ENCODE measurements around the gene DLGAP1. TPM values are rescaled to one million over a fixed set of nuclear protein-coding genes. Genes with fewer than 3 reads are reported as not detected.

DLGAP1 gene
- total RNA-seq, 1 experiment from 2014 or later: 23.0 TPM

DNA sequence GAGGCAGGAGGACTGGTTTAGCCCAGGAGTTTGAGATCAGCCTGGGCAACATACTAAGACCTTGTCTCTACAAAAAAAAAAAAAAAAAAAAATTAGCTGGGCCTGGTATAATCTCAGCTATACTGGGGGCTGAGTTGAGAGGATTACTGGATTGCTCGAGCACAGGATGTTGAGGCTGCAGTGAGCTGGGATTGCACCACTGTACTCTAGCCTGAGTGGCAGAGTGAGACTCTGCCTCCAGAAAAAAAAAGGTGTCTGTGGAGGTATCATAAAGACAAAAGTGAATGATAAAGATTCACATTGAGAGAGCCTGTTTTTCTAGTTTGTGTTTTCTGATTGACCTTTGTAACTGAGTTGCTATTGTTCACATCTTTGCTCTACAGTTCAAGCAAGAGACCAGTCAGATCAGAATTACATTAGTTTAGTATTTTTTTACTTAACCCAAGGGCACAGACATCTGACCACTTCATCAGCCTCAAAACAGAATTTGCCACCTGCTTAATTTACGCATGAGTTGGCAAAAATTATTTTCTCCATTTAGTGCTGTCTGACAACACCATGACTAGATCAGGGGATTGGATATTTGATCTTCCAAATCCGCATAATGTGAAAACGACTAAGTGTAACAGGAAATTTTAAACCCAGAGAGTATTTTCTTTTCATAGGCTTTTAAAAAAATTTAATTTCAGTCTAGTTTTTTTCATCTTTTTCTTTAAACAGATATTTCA is 734.1 kb downstream of the DLGAP1 start:
- CTCF ChIA-PET: interaction anchor here (0.9 to 1.4 kb wide), 3 partner anchors 18 to 149 kb away, joined by 3 to 6 read pairs (median 3); no protein-coding TSS in a partner anchor
- Mint-ChIP-seq H3K9me3 (no peaks in the 10 kb centered on the region), H3K27ac (peak overlapping the region; percentile 87), H3K4me3 (no peak overlapping the region), H3K36me3 (no peaks in the 10 kb centered on the region), H3K27me3 (ENCODE audit: low read depth) (no peaks in the 10 kb centered on the region), H3K4me1 (peaks cover 30% of the 10 kb centered on the region)
- DNase-seq (ENCODE audit: low spot score): no peak
- ATAC-seq: no peak
- TF ChIP-seq ZNF219 (CRISPR knock-in tag; IDR thresholded peaks at IDR 0.05; ENCODE audit: borderline replicate concordance) (no peak), CREB1 (CRISPR knock-in tag; IDR thresholded peaks at IDR 0.05) (no peak), ELF4 (CRISPR knock-in tag; IDR thresholded peaks at IDR 0.05; ENCODE audit: low read depth) (no peak), ATF1 (CRISPR knock-in tag; IDR thresholded peaks at IDR 0.05) (no peak), EMX1 (CRISPR knock-in tag; IDR thresholded peaks at IDR 0.05) (no peak), ETV6 (CRISPR knock-in tag; IDR thresholded peaks at IDR 0.05) (no peak), SOX15 (CRISPR knock-in tag; IDR thresholded peaks at IDR 0.05) (no peak), ZNF232 (CRISPR knock-in tag; IDR thresholded peaks at IDR 0.05) (no peak), MXD4 (CRISPR knock-in tag; IDR thresholded peaks at IDR 0.05; ENCODE audit: borderline replicate concordance) (no peak), OVOL2 (CRISPR knock-in tag; IDR thresholded peaks at IDR 0.05; ENCODE audit: borderline replicate concordance) (no peak), NR2C2 (CRISPR knock-in tag; IDR thresholded peaks at IDR 0.05) (no peak)
- TF ChIP-seq, protein P1, sequence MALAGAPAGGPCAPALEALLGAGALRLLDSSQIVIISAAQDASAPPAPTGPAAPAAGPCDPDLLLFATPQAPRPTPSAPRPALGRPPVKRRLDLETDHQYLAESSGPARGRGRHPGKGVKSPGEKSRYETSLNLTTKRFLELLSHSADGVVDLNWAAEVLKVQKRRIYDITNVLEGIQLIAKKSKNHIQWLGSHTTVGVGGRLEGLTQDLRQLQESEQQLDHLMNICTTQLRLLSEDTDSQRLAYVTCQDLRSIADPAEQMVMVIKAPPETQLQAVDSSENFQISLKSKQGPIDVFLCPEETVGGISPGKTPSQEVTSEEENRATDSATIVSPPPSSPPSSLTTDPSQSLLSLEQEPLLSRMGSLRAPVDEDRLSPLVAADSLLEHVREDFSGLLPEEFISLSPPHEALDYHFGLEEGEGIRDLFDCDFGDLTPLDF (CRISPR knock-in tag; IDR thresholded peaks at IDR 0.05): no peak
- TF ChIP-seq, protein P2, sequence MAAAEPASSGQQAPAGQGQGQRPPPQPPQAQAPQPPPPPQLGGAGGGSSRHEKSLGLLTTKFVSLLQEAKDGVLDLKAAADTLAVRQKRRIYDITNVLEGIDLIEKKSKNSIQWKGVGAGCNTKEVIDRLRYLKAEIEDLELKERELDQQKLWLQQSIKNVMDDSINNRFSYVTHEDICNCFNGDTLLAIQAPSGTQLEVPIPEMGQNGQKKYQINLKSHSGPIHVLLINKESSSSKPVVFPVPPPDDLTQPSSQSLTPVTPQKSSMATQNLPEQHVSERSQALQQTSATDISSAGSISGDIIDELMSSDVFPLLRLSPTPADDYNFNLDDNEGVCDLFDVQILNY (CRISPR knock-in tag; IDR thresholded peaks at IDR 0.05): no peak
- TF ChIP-seq, protein P3, sequence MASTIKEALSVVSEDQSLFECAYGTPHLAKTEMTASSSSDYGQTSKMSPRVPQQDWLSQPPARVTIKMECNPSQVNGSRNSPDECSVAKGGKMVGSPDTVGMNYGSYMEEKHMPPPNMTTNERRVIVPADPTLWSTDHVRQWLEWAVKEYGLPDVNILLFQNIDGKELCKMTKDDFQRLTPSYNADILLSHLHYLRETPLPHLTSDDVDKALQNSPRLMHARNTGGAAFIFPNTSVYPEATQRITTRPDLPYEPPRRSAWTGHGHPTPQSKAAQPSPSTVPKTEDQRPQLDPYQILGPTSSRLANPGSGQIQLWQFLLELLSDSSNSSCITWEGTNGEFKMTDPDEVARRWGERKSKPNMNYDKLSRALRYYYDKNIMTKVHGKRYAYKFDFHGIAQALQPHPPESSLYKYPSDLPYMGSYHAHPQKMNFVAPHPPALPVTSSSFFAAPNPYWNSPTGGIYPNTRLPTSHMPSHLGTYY (CRISPR knock-in tag; IDR thresholded peaks at IDR 0.05): no peak
- TF ChIP-seq, protein P4, sequence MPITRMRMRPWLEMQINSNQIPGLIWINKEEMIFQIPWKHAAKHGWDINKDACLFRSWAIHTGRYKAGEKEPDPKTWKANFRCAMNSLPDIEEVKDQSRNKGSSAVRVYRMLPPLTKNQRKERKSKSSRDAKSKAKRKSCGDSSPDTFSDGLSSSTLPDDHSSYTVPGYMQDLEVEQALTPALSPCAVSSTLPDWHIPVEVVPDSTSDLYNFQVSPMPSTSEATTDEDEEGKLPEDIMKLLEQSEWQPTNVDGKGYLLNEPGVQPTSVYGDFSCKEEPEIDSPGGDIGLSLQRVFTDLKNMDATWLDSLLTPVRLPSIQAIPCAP (CRISPR knock-in tag; IDR thresholded peaks at IDR 0.05): no peak
- POLR2A ChIA-PET: interaction anchor here (0.6 kb wide), 1 partner anchor 126 kb away, joined by 3 read pairs; no protein-coding TSS in a partner anchor

DNA sequence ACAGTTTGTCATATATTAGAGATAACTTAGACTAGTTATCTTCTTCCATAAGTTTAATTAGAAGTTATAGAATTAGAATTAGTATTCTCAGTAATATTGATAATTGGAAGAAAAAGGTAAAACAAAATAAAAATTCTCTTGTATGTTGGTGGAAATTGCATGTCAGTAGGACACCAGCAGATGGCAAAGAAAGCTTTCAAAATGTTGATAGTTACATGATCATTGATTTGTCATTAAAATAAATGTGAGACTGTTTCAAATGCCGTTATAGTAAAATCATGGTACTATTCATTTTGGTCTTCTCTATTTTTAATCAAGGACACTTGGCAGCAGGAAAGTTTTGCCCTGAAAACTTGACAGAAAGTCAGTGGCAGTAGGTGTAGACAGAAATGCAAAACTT is 734.9 kb downstream of the DLGAP1 start:
- CTCF ChIA-PET: interaction anchor here (1.0 to 1.4 kb wide), 2 partner anchors 54 to 150 kb away, joined by 3 to 6 read pairs; no protein-coding TSS in a partner anchor
- H3K4me1 Mint-ChIP-seq: peaks cover 30% of the 10 kb centered on the region
- no peak overlapping the region for H3K27ac Mint-ChIP-seq
- no peak for DNase-seq (ENCODE audit: low spot score)
- H3K4me3 Mint-ChIP-seq: no peak overlapping the region
- POLR2A ChIA-PET: no interaction called here
- H3K9me3 Mint-ChIP-seq: no peaks in the 10 kb centered on the region
- H3K27me3 Mint-ChIP-seq (ENCODE audit: low read depth): no peaks in the 10 kb centered on the region
- H3K36me3 Mint-ChIP-seq: no peaks in the 10 kb centered on the region
- ATAC-seq: no peak
- TF ChIP-seq, protein P5, sequence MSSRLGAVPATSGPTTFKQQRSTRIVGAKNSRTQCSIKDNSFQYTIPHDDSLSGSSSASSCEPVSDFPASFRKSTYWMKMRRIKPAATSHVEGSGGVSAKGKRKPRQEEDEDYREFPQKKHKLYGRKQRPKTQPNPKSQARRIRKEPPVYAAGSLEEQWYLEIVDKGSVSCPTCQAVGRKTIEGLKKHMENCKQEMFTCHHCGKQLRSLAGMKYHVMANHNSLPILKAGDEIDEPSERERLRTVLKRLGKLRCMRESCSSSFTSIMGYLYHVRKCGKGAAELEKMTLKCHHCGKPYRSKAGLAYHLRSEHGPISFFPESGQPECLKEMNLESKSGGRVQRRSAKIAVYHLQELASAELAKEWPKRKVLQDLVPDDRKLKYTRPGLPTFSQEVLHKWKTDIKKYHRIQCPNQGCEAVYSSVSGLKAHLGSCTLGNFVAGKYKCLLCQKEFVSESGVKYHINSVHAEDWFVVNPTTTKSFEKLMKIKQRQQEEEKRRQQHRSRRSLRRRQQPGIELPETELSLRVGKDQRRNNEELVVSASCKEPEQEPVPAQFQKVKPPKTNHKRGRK (CRISPR knock-in tag; IDR thresholded peaks at IDR 0.05; ENCODE audit: borderline replicate concordance): no peak
- TF ChIP-seq, protein P6, sequence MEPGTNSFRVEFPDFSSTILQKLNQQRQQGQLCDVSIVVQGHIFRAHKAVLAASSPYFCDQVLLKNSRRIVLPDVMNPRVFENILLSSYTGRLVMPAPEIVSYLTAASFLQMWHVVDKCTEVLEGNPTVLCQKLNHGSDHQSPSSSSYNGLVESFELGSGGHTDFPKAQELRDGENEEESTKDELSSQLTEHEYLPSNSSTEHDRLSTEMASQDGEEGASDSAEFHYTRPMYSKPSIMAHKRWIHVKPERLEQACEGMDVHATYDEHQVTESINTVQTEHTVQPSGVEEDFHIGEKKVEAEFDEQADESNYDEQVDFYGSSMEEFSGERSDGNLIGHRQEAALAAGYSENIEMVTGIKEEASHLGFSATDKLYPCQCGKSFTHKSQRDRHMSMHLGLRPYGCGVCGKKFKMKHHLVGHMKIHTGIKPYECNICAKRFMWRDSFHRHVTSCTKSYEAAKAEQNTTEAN (CRISPR knock-in tag; IDR thresholded peaks at IDR 0.05): no peak
- TF ChIP-seq CREB1 (CRISPR knock-in tag; IDR thresholded peaks at IDR 0.05): no peak
- TF ChIP-seq, protein P7, sequence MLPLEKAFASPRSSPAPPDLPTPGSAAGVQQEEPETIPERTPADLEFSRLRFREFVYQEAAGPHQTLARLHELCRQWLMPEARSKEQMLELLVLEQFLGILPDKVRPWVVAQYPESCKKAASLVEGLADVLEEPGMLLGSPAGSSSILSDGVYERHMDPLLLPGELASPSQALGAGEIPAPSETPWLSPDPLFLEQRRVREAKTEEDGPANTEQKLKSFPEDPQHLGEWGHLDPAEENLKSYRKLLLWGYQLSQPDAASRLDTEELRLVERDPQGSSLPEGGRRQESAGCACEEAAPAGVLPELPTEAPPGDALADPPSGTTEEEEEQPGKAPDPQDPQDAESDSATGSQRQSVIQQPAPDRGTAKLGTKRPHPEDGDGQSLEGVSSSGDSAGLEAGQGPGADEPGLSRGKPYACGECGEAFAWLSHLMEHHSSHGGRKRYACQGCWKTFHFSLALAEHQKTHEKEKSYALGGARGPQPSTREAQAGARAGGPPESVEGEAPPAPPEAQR (CRISPR knock-in tag; IDR thresholded peaks at IDR 0.05): no peak
- TF ChIP-seq, protein P8, sequence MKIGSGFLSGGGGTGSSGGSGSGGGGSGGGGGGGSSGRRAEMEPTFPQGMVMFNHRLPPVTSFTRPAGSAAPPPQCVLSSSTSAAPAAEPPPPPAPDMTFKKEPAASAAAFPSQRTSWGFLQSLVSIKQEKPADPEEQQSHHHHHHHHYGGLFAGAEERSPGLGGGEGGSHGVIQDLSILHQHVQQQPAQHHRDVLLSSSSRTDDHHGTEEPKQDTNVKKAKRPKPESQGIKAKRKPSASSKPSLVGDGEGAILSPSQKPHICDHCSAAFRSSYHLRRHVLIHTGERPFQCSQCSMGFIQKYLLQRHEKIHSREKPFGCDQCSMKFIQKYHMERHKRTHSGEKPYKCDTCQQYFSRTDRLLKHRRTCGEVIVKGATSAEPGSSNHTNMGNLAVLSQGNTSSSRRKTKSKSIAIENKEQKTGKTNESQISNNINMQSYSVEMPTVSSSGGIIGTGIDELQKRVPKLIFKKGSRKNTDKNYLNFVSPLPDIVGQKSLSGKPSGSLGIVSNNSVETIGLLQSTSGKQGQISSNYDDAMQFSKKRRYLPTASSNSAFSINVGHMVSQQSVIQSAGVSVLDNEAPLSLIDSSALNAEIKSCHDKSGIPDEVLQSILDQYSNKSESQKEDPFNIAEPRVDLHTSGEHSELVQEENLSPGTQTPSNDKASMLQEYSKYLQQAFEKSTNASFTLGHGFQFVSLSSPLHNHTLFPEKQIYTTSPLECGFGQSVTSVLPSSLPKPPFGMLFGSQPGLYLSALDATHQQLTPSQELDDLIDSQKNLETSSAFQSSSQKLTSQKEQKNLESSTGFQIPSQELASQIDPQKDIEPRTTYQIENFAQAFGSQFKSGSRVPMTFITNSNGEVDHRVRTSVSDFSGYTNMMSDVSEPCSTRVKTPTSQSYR (CRISPR knock-in tag; IDR thresholded peaks at IDR 0.05): no peak
- TF ChIP-seq ZNF416 (CRISPR knock-in tag; IDR thresholded peaks at IDR 0.05): no peak
- no peak for TF ChIP-seq ZBTB21 (CRISPR knock-in tag; IDR thresholded peaks at IDR 0.05; ENCODE audit: borderline replicate concordance)
- TF ChIP-seq JUN (CRISPR knock-in tag; IDR thresholded peaks at IDR 0.05): no peak

All from WTC11 (cell line).